ENCODE data around the gene PCA3. TPM values are rescaled to one million over a fixed set of nuclear protein-coding genes. Genes with fewer than 3 reads are reported as not detected.

Gene PCA3
- total RNA-seq, 6 donors from 2014 or later: 0.17 TPM; not detected in 5

- H3K27me3 ChIP-seq: no peaks in the 10 kb centered on the region
- H3K27ac ChIP-seq: no peak overlapping the region
- no peaks in the 10 kb centered on the region for H3K36me3 ChIP-seq
- no peak overlapping the region for H3K4me3 ChIP-seq
- no peaks in the 10 kb centered on the region for H3K9me3 ChIP-seq
- no peak for ATAC-seq (ENCODE audit: low FRiP score in 2 of 2)
- no peaks in the 10 kb centered on the region for H3K4me1 ChIP-seq
- peak in 1 of 2 donors; percentile 19 for DNase-seq
- WGBS, 2 donors: 88% methylated on average over 11 of the region's 11 CpGs
- no peak for TF ChIP-seq POLR2AphosphoS5 (IDR thresholded peaks at IDR 0.05)
- TF ChIP-seq POLR2A (IDR thresholded peaks at IDR 0.05): no peak
- no peak for TF ChIP-seq CTCF (IDR thresholded peaks at IDR 0.05)
- TF ChIP-seq EP300 (IDR thresholded peaks at IDR 0.05): no peak
Observed at GRCh38 chr9:76787677-76788076, 23.4 kb downstream of the PCA3 start.

- no peaks in the 10 kb centered on the region for H3K4me1 ChIP-seq
- WGBS, 2 donors: 88 to 100% methylated on average over 1 of the region's 1 CpG
- H3K27ac ChIP-seq: no peak overlapping the region
- H3K27me3 ChIP-seq: no peaks in the 10 kb centered on the region
- H3K9me3 ChIP-seq: no peaks in the 10 kb centered on the region
- H3K36me3 ChIP-seq: no peaks in the 10 kb centered on the region
- no peak overlapping the region for H3K4me3 ChIP-seq
- TF ChIP-seq POLR2A (IDR thresholded peaks at IDR 0.05): no peak
- TF ChIP-seq EP300 (IDR thresholded peaks at IDR 0.05): no peak
- no peak for TF ChIP-seq POLR2AphosphoS5 (IDR thresholded peaks at IDR 0.05)
- no peak for TF ChIP-seq CTCF (IDR thresholded peaks at IDR 0.05)
- ATAC-seq (ENCODE audit: low FRiP score in 2 of 2): no peak
- DNase-seq: no peak
Observed at GRCh38 chr9:76789840-76790239, 25.6 kb downstream of the PCA3 start.

- no peak overlapping the region for H3K4me3 ChIP-seq
- H3K9me3 ChIP-seq: no peaks in the 10 kb centered on the region
- peak in 1 of 2 donors; percentile 47 for DNase-seq
- H3K27me3 ChIP-seq: no peaks in the 10 kb centered on the region
- H3K27ac ChIP-seq: no peak overlapping the region
- WGBS, 2 donors: 90 to 91% methylated on average over 15 of the region's 15 CpGs
- no peaks in the 10 kb centered on the region for H3K4me1 ChIP-seq
- no peak for ATAC-seq (ENCODE audit: low FRiP score in 2 of 2)
- TF ChIP-seq POLR2AphosphoS5 (IDR thresholded peaks at IDR 0.05) (no peak), EP300 (IDR thresholded peaks at IDR 0.05) (no peak), POLR2A (IDR thresholded peaks at IDR 0.05) (no peak), CTCF (IDR thresholded peaks at IDR 0.05) (no peak)
- no peaks in the 10 kb centered on the region for H3K36me3 ChIP-seq
Observed at GRCh38 chr9:76793784-76794431, 29.7 kb downstream of the PCA3 start.

- no peak overlapping the region for H3K4me3 ChIP-seq
- DNase-seq (no peak), ATAC-seq (ENCODE audit: low FRiP score in 2 of 2) (no peak)
- no peak overlapping the region for H3K27ac ChIP-seq
- H3K4me1 ChIP-seq: no peaks in the 10 kb centered on the region
- 62 to 70% methylated on average over 5 of the region's 5 CpGs for whole genome bisulfite sequencing, 2 donors
- H3K9me3 ChIP-seq: no peaks in the 10 kb centered on the region
- H3K36me3 ChIP-seq: no peaks in the 10 kb centered on the region
- no peaks in the 10 kb centered on the region for H3K27me3 ChIP-seq
- TF ChIP-seq POLR2A (IDR thresholded peaks at IDR 0.05): no peak
- no peak for TF ChIP-seq POLR2AphosphoS5 (IDR thresholded peaks at IDR 0.05)
- no peak for TF ChIP-seq CTCF (IDR thresholded peaks at IDR 0.05)
- no peak for TF ChIP-seq EP300 (IDR thresholded peaks at IDR 0.05)
Observed at GRCh38 chr9:76796296-76796695, 32.1 kb downstream of the PCA3 start.

- Histone ChIP-seq H3K27me3 (no peaks in the 10 kb centered on the region), H3K9me3 (no peaks in the 10 kb centered on the region), H3K27ac (no peak overlapping the region), H3K4me3 (no peak overlapping the region), H3K36me3 (no peaks in the 10 kb centered on the region), H3K4me1 (no peaks in the 10 kb centered on the region)
- DNase-seq (no peak), ATAC-seq (ENCODE audit: low FRiP score in 2 of 2) (no peak)
- WGBS, 2 donors: 57 to 73% methylated on average over 2 of the region's 2 CpGs
- no peak for TF ChIP-seq POLR2A (IDR thresholded peaks at IDR 0.05)
- TF ChIP-seq EP300 (IDR thresholded peaks at IDR 0.05): no peak
- TF ChIP-seq POLR2AphosphoS5 (IDR thresholded peaks at IDR 0.05): no peak
- TF ChIP-seq CTCF (IDR thresholded peaks at IDR 0.05): no peak
Observed at GRCh38 chr9:76798527-76798926, 34.3 kb downstream of the PCA3 start.
